SJSA1 (cell line): ENCODE data around the gene MYL3. TPM values are rescaled to one million over a fixed set of nuclear protein-coding genes. Genes with fewer than 3 reads are reported as not detected.

Experiments used
- DNase-seq, 2 experiments: peaks; one replicate each; pipeline ENCODE4 v3.0.0-alpha.2; 2015 to 2020; ENCODE audit warnings: low spot score in 2 of 2, low read depth in 1 of 2
- H3K27ac ChIP-seq: fragments of 250-450 bp; sonication (Bioruptor Pico); 2 replicates; pipeline ENCODE4 v1.5.1; 2020; ENCODE audit warnings: mild to moderate bottlenecking, moderate library complexity
- H3K27me3 ChIP-seq: fragments of 250-450 bp; sonication (Bioruptor Pico); replicated peaks from 2 replicates; pipeline ENCODE4 v1.5.1; 2020; ENCODE audit warnings: mild to moderate bottlenecking, moderate library complexity
- H3K36me3 ChIP-seq: fragments of 250-450 bp; sonication (Bioruptor Pico); 2 replicates; pipeline ENCODE4 v1.5.1; 2020; ENCODE audit warnings: mild to moderate bottlenecking
- H3K4me1 ChIP-seq: fragments of 250-450 bp; sonication (Bioruptor Pico); replicated peaks from 2 replicates; pipeline ENCODE4 v1.6.1; 2021; ENCODE audit warnings: mild to moderate bottlenecking
- H3K4me3 ChIP-seq: fragments of 250-450 bp; sonication (Bioruptor Pico); 2 replicates; pipeline ENCODE4 v1.5.1; 2020; ENCODE audit warnings: mild to moderate bottlenecking
- H3K9me3 ChIP-seq: fragments of 250-450 bp; sonication (Bioruptor Pico); replicated peaks from 2 replicates; pipeline ENCODE4 v1.5.1; 2020; ENCODE audit warnings: mild to moderate bottlenecking
- total RNA-seq: library from RNA; depleted of rRNA; stranded (reverse); fragments of >200 nt; shearing (Covaris generic); gene quantifications from 2 replicates; pipeline ENCODE4 v1.2.3, GENCODE V29; 2014

MYL3 gene
- total RNA-seq, 1 experiment from 2014 or later: not detected

- peaks cover 16% of the 10 kb centered on the region for H3K27me3 ChIP-seq
- no peak for DNase-seq
Observed at GRCh38 chr3:46895761-46896160, 32.5 kb upstream of the MYL3 start.

GRCh38 chr3:46895204-46895660 is 32.0 kb upstream of the MYL3 start:
- peak; percentile 49 to 65 for DNase-seq
- peaks cover 16% of the 10 kb centered on the region for H3K27me3 ChIP-seq
- peaks cover 9% of the 10 kb centered on the region for H3K4me1 ChIP-seq
- H3K9me3 ChIP-seq: no peaks in the 10 kb centered on the region
- no peaks in the 10 kb centered on the region for H3K36me3 ChIP-seq
- no peak overlapping the region for H3K27ac ChIP-seq
- H3K4me3 ChIP-seq: no peak overlapping the region

More at GRCh38 chr3:46895761-46896160, 32.5 kb upstream of the MYL3 start:
- peaks cover 9% of the 10 kb centered on the region for H3K4me1 ChIP-seq
- H3K4me3 ChIP-seq: no peak overlapping the region
- H3K27ac ChIP-seq: no peak overlapping the region
- H3K9me3 ChIP-seq: no peaks in the 10 kb centered on the region
- H3K36me3 ChIP-seq: no peaks in the 10 kb centered on the region

GRCh38 chr3:46894256-46894655 is 31.0 kb upstream of the MYL3 start:
- H3K4me1 ChIP-seq: peaks cover 9% of the 10 kb centered on the region
- DNase-seq: no peak
- H3K27me3 ChIP-seq: peaks cover 16% of the 10 kb centered on the region
- no peak overlapping the region for H3K4me3 ChIP-seq
- H3K9me3 ChIP-seq: no peaks in the 10 kb centered on the region
- no peak overlapping the region for H3K27ac ChIP-seq
- H3K36me3 ChIP-seq: no peaks in the 10 kb centered on the region

GRCh38 chr3:46893763-46894162 is 30.5 kb upstream of the MYL3 start:
- no peaks in the 10 kb centered on the region for H3K36me3 ChIP-seq
- no peak overlapping the region for H3K27ac ChIP-seq
- no peak for DNase-seq
- H3K9me3 ChIP-seq: no peaks in the 10 kb centered on the region
- peaks cover 9% of the 10 kb centered on the region for H3K4me1 ChIP-seq
- H3K4me3 ChIP-seq: no peak overlapping the region
- peaks cover 16% of the 10 kb centered on the region for H3K27me3 ChIP-seq

GRCh38 chr3:46893146-46893748 is 30.0 kb upstream of the MYL3 start:
- H3K4me3 ChIP-seq: no peak overlapping the region
- H3K4me1 ChIP-seq: peaks cover 9% of the 10 kb centered on the region
- DNase-seq: no peak
- H3K9me3 ChIP-seq: no peaks in the 10 kb centered on the region
- H3K36me3 ChIP-seq: no peaks in the 10 kb centered on the region
- peaks cover 16% of the 10 kb centered on the region for H3K27me3 ChIP-seq
- no peak overlapping the region for H3K27ac ChIP-seq

GRCh38 chr3:46892285-46893145 is 29.3 kb upstream of the MYL3 start:
- no peaks in the 10 kb centered on the region for H3K9me3 ChIP-seq
- peak overlapping the region; percentile 26 for H3K4me3 ChIP-seq
- H3K27ac ChIP-seq: no peak overlapping the region
- DNase-seq: peak; percentile 29 to 60
- peaks cover 9% of the 10 kb centered on the region for H3K4me1 ChIP-seq
- no peaks in the 10 kb centered on the region for H3K36me3 ChIP-seq
- H3K27me3 ChIP-seq: peaks cover 17% of the 10 kb centered on the region

GRCh38 chr3:46891132-46891531 is 27.9 kb upstream of the MYL3 start:
- H3K4me3 ChIP-seq: no peak overlapping the region
- no peak overlapping the region for H3K27ac ChIP-seq
- peaks cover 21% of the 10 kb centered on the region for H3K27me3 ChIP-seq
- H3K9me3 ChIP-seq: no peaks in the 10 kb centered on the region
- DNase-seq: no peak
- no peaks in the 10 kb centered on the region for H3K36me3 ChIP-seq
- H3K4me1 ChIP-seq: peaks cover 9% of the 10 kb centered on the region

- Histone ChIP-seq H3K36me3 (no peaks in the 10 kb centered on the region), H3K9me3 (no peaks in the 10 kb centered on the region), H3K4me3 (no peak overlapping the region), H3K27ac (no peak overlapping the region), H3K4me1 (peaks cover 9% of the 10 kb centered on the region), H3K27me3 (peaks cover 23% of the 10 kb centered on the region)
- DNase-seq: no peak
Observed at GRCh38 chr3:46890132-46890531, 26.9 kb upstream of the MYL3 start.

GRCh38 chr3:46889381-46890110 is 26.3 kb upstream of the MYL3 start:
- Histone ChIP-seq H3K4me1 (peaks cover 9% of the 10 kb centered on the region), H3K27me3 (peaks cover 25% of the 10 kb centered on the region), H3K4me3 (no peak overlapping the region), H3K27ac (no peak overlapping the region), H3K36me3 (no peaks in the 10 kb centered on the region), H3K9me3 (no peaks in the 10 kb centered on the region)
- DNase-seq: no peak

- Histone ChIP-seq H3K9me3 (no peaks in the 10 kb centered on the region), H3K36me3 (no peaks in the 10 kb centered on the region), H3K27ac (no peak overlapping the region), H3K4me3 (no peak overlapping the region), H3K27me3 (peaks cover 34% of the 10 kb centered on the region), H3K4me1 (peaks cover 9% of the 10 kb centered on the region)
- no peak for DNase-seq
Observed at GRCh38 chr3:46888705-46889104, 25.5 kb upstream of the MYL3 start.

GRCh38 chr3:46887980-46888494 is 24.8 kb upstream of the MYL3 start:
- Histone ChIP-seq H3K27me3 (peaks cover 39% of the 10 kb centered on the region), H3K27ac (no peak overlapping the region)

GRCh38 chr3:46885612-46886011 is 22.4 kb upstream of the MYL3 start:
- Histone ChIP-seq H3K27me3 (peaks cover 38% of the 10 kb centered on the region), H3K27ac (no peak overlapping the region), H3K4me1 (peaks cover 10% of the 10 kb centered on the region)

More at GRCh38 chr3:46887980-46888494, 24.8 kb upstream of the MYL3 start:
- Histone ChIP-seq H3K4me3 (no peak overlapping the region), H3K9me3 (no peaks in the 10 kb centered on the region), H3K36me3 (no peaks in the 10 kb centered on the region), H3K4me1 (peaks cover 13% of the 10 kb centered on the region)
- no peak for DNase-seq

GRCh38 chr3:46884929-46885328 is 21.7 kb upstream of the MYL3 start:
- Histone ChIP-seq H3K4me1 (peaks cover 10% of the 10 kb centered on the region), H3K27ac (no peak overlapping the region), H3K4me3 (no peak overlapping the region), H3K9me3 (no peaks in the 10 kb centered on the region), H3K27me3 (peaks cover 38% of the 10 kb centered on the region), H3K36me3 (no peaks in the 10 kb centered on the region)
- no peak for DNase-seq

More at GRCh38 chr3:46885612-46886011, 22.4 kb upstream of the MYL3 start:
- no peak for DNase-seq
- H3K36me3 ChIP-seq: no peaks in the 10 kb centered on the region
- no peak overlapping the region for H3K4me3 ChIP-seq
- H3K9me3 ChIP-seq: no peaks in the 10 kb centered on the region
